Activated T-cell treated with anti-CD3 and anti-CD28 coated beads, Interleukin-2, amount 50 U/mL, for 4 hours (primary cell): ENCODE data around the gene DDX49. TPM values are rescaled to one million over a fixed set of nuclear protein-coding genes. Genes with fewer than 3 reads are reported as not detected.
"Not testable (repeated sequence)": the region's sequence is repeated elsewhere in the genome, so short reads cannot be mapped to it uniquely, and the experiment has no call there.

Experiments
- ATAC-seq, 2 donors: fragments of 200-7000 bp; cut with Tn5 transposase; one replicate each; pipeline ENCODE4 v1.10.0; 2021
- DNase-seq: peaks from one replicate; pipeline ENCODE4 v3.0.0-alpha.2; 2020
- H3K27me3 Mint-ChIP-seq: one replicate; pipeline ENCODE4 v1.8.0; 2021; ENCODE audit warnings: low read depth, mixed read lengths
- H3K36me3 Mint-ChIP-seq: one replicate; pipeline ENCODE4 v1.8.0; 2022; ENCODE audit warnings: mixed read lengths; ENCODE audit not compliant: insufficient read depth
- H3K4me1 Mint-ChIP-seq: one replicate; pipeline ENCODE4 v1.8.0; 2021; ENCODE audit warnings: low read depth, mixed read lengths
- H3K4me3 Mint-ChIP-seq: one replicate; pipeline ENCODE4 v1.8.0; 2021; ENCODE audit warnings: mild to moderate bottlenecking, moderate library complexity, mixed read lengths
- H3K9me3 Mint-ChIP-seq: one replicate; pipeline ENCODE4 v1.8.0; 2021; ENCODE audit warnings: mixed read lengths
- total RNA-seq, 3 donors: library from RNA; stranded (reverse); gene quantifications; one replicate each; pipeline ENCODE4 v1.2.1, GENCODE V29; 2021

DDX49 gene
- total RNA-seq, 3 donors from 2014 or later, result 170 to 178 (median 176) TPM

DNA sequence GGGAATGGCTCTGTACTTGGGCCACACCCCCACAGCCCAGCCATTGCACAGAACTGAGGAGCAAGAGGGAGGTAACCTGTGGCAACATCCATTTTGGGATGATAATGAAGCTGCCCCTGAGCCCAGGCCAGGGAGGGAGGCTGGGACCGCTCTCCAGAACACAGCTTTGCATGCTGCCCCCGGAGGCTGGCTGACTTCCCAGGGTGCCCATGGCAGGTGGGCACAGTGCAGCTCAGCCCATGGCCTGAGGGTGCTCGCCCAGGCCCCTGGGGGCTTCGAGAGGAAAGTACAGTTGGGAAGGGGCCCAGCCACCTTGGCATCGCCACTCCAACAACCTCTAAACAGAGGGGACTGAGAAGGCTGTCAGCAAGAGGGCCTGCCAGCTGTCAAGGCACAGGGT, 6.0 kb upstream of the DDX49 start:
- Mint-ChIP-seq H3K27me3 (no peaks in the 10 kb centered on the region), H3K9me3 (no peaks in the 10 kb centered on the region), H3K36me3 (peaks cover 18% of the 10 kb centered on the region), H3K4me1 (peaks cover 23% of the 10 kb centered on the region), H3K4me3 (no peak overlapping the region)
- no peak for ATAC-seq
- no peak for DNase-seq

GRCh38 chr19:18915639-18916038, 3.9 kb upstream of the DDX49 start:
- H3K9me3 Mint-ChIP-seq, result no peaks in the 10 kb centered on the region
- no peaks in the 10 kb centered on the region for H3K27me3 Mint-ChIP-seq
- no peak for ATAC-seq
- peaks cover 36% of the 10 kb centered on the region for H3K4me1 Mint-ChIP-seq
- H3K36me3 Mint-ChIP-seq, result peaks cover 16% of the 10 kb centered on the region
- DNase-seq, result peak; percentile 15
- peak overlapping the region; percentile 19 for H3K4me3 Mint-ChIP-seq

- not testable (repeated sequence) for ATAC-seq, H3K9me3 Mint-ChIP-seq, DNase-seq, H3K27me3 Mint-ChIP-seq
- H3K4me1 Mint-ChIP-seq, result peaks cover 41% of the 10 kb centered on the region
- H3K36me3 Mint-ChIP-seq, result peaks cover 16% of the 10 kb centered on the region
- peak overlapping the region; percentile 60 for H3K4me3 Mint-ChIP-seq
Measured at GRCh38 chr19:18917593-18917992, 1.9 kb upstream of the DDX49 start.

- Mint-ChIP-seq H3K4me1 (peaks cover 38% of the 10 kb centered on the region), H3K4me3 (peak overlapping the region; percentile 98), H3K9me3 (no peaks in the 10 kb centered on the region), H3K27me3 (no peaks in the 10 kb centered on the region), H3K36me3 (peaks cover 17% of the 10 kb centered on the region)
- DNase-seq (no peak), ATAC-seq (no peak)
Measured at GRCh38 chr19:18919900-18920214, 342 bp downstream of the DDX49 start.

GRCh38 chr19:18920400-18920799, 885 bp downstream of the DDX49 start:
- H3K4me1 Mint-ChIP-seq, result peaks cover 36% of the 10 kb centered on the region
- DNase-seq, result no peak
- ATAC-seq, result no peak
- no peaks in the 10 kb centered on the region for H3K9me3 Mint-ChIP-seq
- H3K4me3 Mint-ChIP-seq, result peak overlapping the region; percentile 98
- H3K36me3 Mint-ChIP-seq, result peaks cover 15% of the 10 kb centered on the region
- no peaks in the 10 kb centered on the region for H3K27me3 Mint-ChIP-seq

GRCh38 chr19:18921593-18921992, 2.1 kb downstream of the DDX49 start:
- Mint-ChIP-seq H3K36me3 (peaks cover 22% of the 10 kb centered on the region), H3K27me3 (no peaks in the 10 kb centered on the region), H3K9me3 (no peaks in the 10 kb centered on the region), H3K4me3 (peak overlapping the region; percentile 98), H3K4me1 (peaks cover 31% of the 10 kb centered on the region)
- DNase-seq, result no peak
- ATAC-seq, result no peak

DNA sequence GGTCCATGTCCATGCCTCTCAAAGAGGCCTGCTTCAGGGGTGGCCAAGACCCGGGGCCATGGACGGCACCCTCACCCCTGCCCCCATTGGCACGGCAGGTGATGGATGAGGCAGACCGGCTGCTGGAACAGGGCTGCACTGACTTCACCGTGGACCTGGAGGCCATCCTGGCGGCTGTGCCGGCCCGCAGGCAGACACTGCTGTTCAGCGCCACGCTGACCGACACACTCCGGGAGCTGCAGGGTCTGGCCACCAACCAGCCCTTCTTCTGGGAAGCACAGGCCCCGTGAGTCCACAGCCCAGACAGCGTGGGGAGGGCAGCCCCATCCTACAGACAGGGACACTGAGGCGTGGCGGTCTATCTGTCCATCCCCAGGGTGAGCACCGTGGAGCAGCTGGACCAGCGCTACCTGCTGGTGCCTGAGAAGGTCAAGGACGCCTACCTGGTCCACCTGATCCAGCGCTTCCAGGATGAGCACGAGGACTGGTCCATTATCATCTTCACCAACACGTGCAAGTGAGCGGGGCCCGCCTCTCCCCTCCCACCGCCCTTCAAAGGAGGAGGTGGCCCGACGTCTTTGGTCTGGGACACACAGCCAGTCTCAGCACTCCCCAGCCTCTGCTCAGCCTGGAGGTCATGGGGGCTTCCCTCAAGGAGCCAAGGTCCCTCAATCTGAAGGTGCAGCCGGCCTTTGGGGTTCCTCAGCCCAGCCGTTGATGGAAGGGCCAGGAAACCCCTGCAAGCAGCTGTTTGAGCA, 2.9 kb downstream of the DDX49 start:
- ATAC-seq, result no peak
- Mint-ChIP-seq H3K36me3 (peaks cover 20% of the 10 kb centered on the region), H3K9me3 (no peaks in the 10 kb centered on the region), H3K4me3 (peak overlapping the region; percentile 48), H3K4me1 (peaks cover 27% of the 10 kb centered on the region), H3K27me3 (no peaks in the 10 kb centered on the region)
- DNase-seq, result no peak

- H3K27me3 Mint-ChIP-seq, result no peaks in the 10 kb centered on the region
- DNase-seq (no peak), ATAC-seq (no peak)
- H3K4me3 Mint-ChIP-seq, result no peak overlapping the region
- peaks cover 20% of the 10 kb centered on the region for H3K36me3 Mint-ChIP-seq
- no peaks in the 10 kb centered on the region for H3K9me3 Mint-ChIP-seq
- peaks cover 12% of the 10 kb centered on the region for H3K4me1 Mint-ChIP-seq
Measured at GRCh38 chr19:18924684-18925213, 5.2 kb downstream of the DDX49 start.

GRCh38 chr19:18928018-18928805, 8.7 kb downstream of the DDX49 start:
- Mint-ChIP-seq H3K4me1 (peaks cover 7% of the 10 kb centered on the region), H3K9me3 (no peaks in the 10 kb centered on the region), H3K27me3 (peaks cover 3% of the 10 kb centered on the region), H3K4me3 (no peak overlapping the region), H3K36me3 (peaks cover 15% of the 10 kb centered on the region)
- DNase-seq, result no peak
- ATAC-seq, result no peak

DNA sequence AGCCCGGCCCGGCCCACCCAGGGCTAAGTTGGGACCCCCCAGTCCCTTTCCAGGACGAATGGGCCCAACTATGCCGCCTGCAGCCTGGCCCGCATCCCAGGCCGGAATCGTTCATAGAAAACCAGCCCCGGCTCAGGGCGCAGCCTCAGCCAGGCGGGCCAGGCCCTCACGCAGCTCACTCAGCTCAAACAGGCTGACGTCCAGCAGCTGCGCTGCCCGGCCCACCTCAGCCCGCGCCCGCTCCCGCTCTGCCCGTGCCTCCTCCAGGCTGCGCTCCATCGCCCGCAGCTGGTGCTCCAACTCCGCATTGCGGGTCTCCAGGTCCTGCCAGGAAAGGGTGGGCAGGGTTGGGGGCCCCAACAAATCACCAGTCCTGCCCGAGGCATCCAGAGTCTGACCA, 9.8 kb downstream of the DDX49 start:
- no peak for ATAC-seq
- peaks cover 7% of the 10 kb centered on the region for H3K4me1 Mint-ChIP-seq
- H3K4me3 Mint-ChIP-seq, result no peak overlapping the region
- DNase-seq, result no peak
- peaks cover 11% of the 10 kb centered on the region for H3K36me3 Mint-ChIP-seq
- peaks cover 11% of the 10 kb centered on the region for H3K27me3 Mint-ChIP-seq
- H3K9me3 Mint-ChIP-seq, result no peaks in the 10 kb centered on the region

DNA sequence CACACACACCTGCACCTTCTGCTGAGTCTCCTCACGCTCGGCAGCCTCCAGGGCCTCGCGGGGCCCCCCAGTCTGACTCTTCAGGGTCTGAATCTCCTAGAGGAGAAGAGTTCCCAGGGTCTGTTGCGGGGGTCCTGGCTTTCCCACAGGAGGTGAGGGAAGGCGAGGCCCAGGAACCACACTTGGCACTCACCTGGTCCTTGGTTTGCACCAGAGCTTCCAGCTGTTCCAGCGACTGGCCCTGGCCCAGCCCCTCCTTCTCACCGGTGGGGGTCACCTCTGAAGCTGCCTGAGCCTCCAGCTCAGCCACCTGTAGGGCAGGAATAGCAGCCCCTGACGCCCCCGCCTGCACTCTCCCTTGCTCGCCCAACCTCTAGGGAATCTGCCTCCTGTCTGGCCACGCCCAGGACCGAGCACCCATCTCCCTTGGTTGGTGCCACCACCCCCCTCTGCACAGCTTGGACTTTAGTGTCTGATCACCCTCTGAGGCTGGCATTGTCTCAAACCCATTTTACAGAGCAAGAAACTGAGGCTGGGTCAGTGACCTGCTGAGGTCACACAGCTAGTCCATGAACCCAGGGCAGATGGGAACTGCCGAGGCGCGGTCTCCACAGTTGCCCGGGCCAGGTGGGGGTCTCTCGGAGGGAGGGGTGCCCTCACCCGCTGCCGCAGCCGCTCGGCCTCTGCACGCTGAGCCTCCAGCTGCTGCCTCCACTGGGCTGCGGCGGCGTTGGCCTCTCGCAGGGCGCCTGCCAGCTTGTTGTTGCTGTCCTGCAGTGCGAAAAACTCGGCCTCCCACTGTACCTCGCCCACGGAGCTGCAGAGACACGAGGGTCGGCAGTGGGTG, 12.0 kb downstream of the DDX49 start:
- ATAC-seq (no peak), DNase-seq (no peak)
- peaks cover 14% of the 10 kb centered on the region for H3K27me3 Mint-ChIP-seq
- H3K36me3 Mint-ChIP-seq, result no peaks in the 10 kb centered on the region
- no peak overlapping the region for H3K4me3 Mint-ChIP-seq
- H3K9me3 Mint-ChIP-seq, result no peaks in the 10 kb centered on the region
- peaks cover 7% of the 10 kb centered on the region for H3K4me1 Mint-ChIP-seq

DNA sequence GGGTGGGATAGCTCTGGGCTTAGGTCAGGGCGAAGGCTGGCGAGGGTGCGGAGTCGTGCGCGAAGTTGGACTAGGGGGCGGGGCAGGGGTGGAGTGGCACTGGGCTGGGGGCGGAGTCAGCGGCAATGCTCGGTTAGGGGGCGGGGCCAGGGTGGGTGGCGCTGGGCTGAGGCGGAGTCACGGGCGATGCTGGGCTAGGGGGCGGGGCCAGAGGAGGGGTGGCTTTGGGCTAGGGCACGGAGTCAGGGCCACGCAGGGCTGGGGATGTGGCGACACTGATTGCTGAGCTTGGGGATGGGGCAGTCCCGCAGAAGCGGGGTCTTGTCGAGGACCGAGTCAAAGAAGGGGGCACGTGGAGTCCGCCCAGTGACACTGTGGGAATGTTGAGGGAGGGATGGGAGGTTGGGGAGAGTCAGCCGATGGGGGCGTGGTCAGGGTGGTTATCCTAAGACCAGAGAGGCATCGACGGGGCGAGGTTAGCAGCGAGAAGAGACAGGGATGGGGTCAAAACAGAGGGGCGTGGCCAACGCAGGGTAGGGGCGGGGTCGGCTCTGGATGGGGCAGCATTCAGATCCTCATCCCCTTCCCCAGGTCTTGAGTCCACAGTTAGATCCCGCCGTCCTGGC, 12.8 kb downstream of the DDX49 start:
- ATAC-seq, result peak; percentile 92 to 94
- Mint-ChIP-seq H3K9me3 (no peaks in the 10 kb centered on the region), H3K4me3 (peak overlapping the region; percentile 67)

DNA sequence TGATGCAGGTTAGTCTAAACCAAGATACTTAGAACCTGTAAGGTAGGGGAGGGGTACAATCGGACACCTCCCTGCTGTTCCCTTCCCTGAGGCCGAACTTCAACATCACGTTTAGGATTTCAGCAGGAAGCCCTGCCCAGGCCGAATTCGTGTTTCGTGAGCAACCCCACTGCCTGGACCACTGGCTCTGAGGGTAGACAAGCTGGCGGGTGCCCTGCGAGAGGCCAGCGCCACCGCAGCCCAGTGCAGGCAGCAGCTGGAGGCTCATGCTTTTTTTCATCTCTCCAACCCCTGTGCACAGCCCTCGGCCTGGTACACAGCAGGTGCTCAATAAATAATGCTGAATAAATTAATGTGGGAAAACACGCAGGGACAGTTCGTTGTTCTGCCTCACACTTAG, 13.8 kb downstream of the DDX49 start:
- H3K4me3 Mint-ChIP-seq, result no peak overlapping the region
- ATAC-seq (no peak), DNase-seq (no peak)
- H3K27me3 Mint-ChIP-seq, result peaks cover 23% of the 10 kb centered on the region
- peaks cover 7% of the 10 kb centered on the region for H3K4me1 Mint-ChIP-seq
- no peaks in the 10 kb centered on the region for H3K9me3 Mint-ChIP-seq
- no peaks in the 10 kb centered on the region for H3K36me3 Mint-ChIP-seq

More for the DNA sequence above, 12.8 kb downstream of the DDX49 start:
- DNase-seq, result peak; percentile 81
- peaks cover 7% of the 10 kb centered on the region for H3K4me1 Mint-ChIP-seq
- peaks cover 14% of the 10 kb centered on the region for H3K27me3 Mint-ChIP-seq
- no peaks in the 10 kb centered on the region for H3K36me3 Mint-ChIP-seq

GRCh38 chr19:18939163-18939562, 19.6 kb downstream of the DDX49 start:
- DNase-seq (no peak), ATAC-seq (no peak)
- Mint-ChIP-seq H3K27me3 (peaks cover 45% of the 10 kb centered on the region), H3K4me3 (no peak overlapping the region), H3K9me3 (no peaks in the 10 kb centered on the region), H3K4me1 (peaks cover 12% of the 10 kb centered on the region), H3K36me3 (no peaks in the 10 kb centered on the region)
